HFF-Myc (cell line): ENCODE data around the gene GET4.

ENCODE experiments used
- DNase-seq: peaks from one replicate; pipeline ENCODE4 v3.0.0-alpha.2; 2011; ENCODE audit warnings: low read depth; ENCODE audit errors: extremely low read depth
- H3K4me3 ChIP-seq: replicated peaks from 2 replicates; pipeline ENCODE4 v1.5.1; 2011; ENCODE audit warnings: low read depth, mild to moderate bottlenecking, control low read depth, low read length
- TF ChIP-seq, protein P1 (sequence below): IDR thresholded peaks from 2 replicates; pipeline ENCODE4 v1.5.1; 2012; ENCODE audit warnings: mild to moderate bottlenecking, low read depth, low read length, control low read depth; ENCODE audit errors: missing control alignments

The GET4 gene

GRCh38 chr7:832968-833424 is 43.4 kb upstream of the GET4 start:
- TF ChIP-seq, protein P1, sequence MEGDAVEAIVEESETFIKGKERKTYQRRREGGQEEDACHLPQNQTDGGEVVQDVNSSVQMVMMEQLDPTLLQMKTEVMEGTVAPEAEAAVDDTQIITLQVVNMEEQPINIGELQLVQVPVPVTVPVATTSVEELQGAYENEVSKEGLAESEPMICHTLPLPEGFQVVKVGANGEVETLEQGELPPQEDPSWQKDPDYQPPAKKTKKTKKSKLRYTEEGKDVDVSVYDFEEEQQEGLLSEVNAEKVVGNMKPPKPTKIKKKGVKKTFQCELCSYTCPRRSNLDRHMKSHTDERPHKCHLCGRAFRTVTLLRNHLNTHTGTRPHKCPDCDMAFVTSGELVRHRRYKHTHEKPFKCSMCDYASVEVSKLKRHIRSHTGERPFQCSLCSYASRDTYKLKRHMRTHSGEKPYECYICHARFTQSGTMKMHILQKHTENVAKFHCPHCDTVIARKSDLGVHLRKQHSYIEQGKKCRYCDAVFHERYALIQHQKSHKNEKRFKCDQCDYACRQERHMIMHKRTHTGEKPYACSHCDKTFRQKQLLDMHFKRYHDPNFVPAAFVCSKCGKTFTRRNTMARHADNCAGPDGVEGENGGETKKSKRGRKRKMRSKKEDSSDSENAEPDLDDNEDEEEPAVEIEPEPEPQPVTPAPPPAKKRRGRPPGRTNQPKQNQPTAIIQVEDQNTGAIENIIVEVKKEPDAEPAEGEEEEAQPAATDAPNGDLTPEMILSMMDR = no peak
- no peak overlapping the region for H3K4me3 ChIP-seq
- no peak for DNase-seq

DNA sequence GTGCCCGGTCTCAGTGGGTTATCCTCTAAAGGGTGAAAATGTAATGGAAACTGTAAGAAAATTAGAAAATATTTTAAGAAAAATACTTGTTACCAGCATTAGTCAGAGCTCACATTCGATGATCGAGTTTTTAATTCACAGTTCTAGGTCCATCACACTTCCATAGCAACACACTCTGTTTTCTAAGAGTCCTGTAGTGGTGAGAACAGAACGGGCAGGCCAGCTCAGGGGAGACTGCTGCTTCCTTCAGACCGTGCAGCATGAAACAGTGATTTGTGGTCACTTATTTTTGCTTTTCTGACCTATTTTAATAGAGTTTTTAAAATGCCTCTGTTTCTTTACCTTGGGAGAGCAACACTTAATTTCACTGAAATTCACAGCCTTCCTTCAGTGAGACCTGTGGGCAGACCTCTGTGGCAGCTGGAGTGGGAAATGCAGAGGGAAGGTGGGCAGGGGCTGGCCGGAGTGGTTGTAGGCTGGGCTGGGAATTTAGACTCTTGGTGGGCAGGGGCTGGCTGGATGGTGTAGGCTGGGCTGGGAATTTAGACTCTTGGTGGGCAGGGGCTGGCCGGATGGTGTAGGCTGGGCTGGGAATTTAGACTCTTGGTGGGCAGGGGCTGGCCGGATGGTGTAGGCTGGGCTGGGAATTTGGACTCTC is 42.6 kb upstream of the GET4 start:
- TF ChIP-seq, protein P1 = no peak
- no peak overlapping the region for H3K4me3 ChIP-seq
- DNase-seq = no peak

DNA sequence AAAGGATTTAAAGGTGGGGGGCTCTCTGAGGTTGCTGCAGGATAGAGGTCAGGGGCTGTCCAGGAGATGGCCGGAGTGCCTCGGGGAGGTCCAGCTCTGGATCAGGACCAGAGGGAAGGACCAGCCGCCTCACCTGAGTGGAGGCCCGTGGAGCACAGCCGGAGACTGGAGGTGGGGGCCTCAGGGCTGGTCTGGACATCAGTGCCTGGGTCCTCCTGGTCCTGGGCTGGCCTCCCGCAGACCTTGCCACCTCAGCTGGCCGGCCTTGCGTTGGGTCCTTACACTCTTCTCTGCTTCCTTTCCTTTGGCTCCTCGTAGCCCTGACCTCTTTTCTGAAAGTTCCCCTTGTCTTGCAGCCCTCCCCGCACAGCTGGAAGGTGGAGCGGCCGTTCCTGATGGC is 42.1 kb upstream of the GET4 start:
- DNase-seq = no peak
- H3K4me3 ChIP-seq = no peak overlapping the region
- TF ChIP-seq, protein P1 = no peak

DNA sequence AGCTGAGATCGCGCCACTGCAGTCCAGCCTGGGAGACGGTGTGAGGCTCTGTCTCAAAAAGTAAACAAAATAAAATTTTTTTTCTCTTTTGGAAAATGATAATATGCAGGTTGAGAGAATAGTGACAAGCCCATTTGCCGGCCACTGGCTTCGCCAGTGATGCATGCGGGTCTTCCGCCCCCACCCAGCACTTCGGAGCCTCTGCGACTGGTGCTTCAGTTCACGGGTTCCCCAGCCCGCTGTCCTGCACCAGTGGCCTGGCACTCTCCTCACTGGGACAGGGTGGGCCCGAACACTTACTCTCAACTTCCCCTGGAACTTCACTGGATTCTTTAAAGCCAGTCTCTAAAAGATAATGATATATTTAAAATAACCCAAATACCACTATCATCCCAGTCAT is 41.3 kb upstream of the GET4 start:
- TF ChIP-seq, protein P1 = no peak
- no peak overlapping the region for H3K4me3 ChIP-seq
- no peak for DNase-seq

- TF ChIP-seq, protein P1 = no peak
- no peak overlapping the region for H3K4me3 ChIP-seq
- no peak for DNase-seq
These were observed 40.6 kb upstream of the GET4 start for GRCh38 chr7:835485-836401.

DNA sequence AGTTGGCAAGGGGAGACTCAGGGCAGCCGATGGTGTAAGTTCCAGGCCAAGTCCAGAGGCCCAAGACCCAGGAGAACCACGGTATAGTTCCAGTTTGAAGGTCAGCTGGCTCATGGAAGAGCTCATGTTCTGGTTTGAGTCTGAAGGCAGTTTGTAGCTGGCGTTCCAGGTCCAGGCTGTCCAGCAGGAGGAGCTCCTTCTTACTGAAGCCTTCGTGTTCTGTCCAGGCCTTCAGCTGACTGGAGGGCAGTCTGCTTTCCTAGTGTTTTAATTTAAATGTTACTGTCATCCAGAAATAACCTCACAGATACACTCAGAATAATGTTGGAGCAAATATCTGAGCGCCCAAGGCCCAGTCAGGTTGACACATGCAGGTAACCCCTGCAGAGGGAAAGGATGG is 39.9 kb upstream of the GET4 start:
- no peak overlapping the region for H3K4me3 ChIP-seq
- TF ChIP-seq, protein P1 = peak; percentile 62
- no peak for DNase-seq
